ENCODE measurements around the gene MFSD1. TPM values are rescaled to one million over a fixed set of nuclear protein-coding genes. Genes with fewer than 3 reads are reported as not detected.

MFSD1 gene
- total RNA-seq, 1 experiment from 2014 or later, result 34.1 TPM

- DNase-seq (ENCODE audit: low spot score), result no peak
Observed at GRCh38 chr3:158810823-158811724, 9.2 kb downstream of the MFSD1 start.

GRCh38 chr3:158819282-158819681 is 17.4 kb downstream of the MFSD1 start:
- DNase-seq (ENCODE audit: low spot score), result no peak

GRCh38 chr3:158820521-158820920 is 18.7 kb downstream of the MFSD1 start:
- no peak for DNase-seq (ENCODE audit: low spot score)

GRCh38 chr3:158821847-158822246 is 20.0 kb downstream of the MFSD1 start:
- DNase-seq (ENCODE audit: low spot score), result no peak

GRCh38 chr3:158823426-158823825 is 21.6 kb downstream of the MFSD1 start:
- DNase-seq (ENCODE audit: low spot score), result no peak

GRCh38 chr3:158827773-158828172 is 25.9 kb downstream of the MFSD1 start:
- DNase-seq (ENCODE audit: low spot score), result no peak

- DNase-seq (ENCODE audit: low spot score), result no peak
Observed at GRCh38 chr3:158830391-158830790, 28.5 kb downstream of the MFSD1 start.

- DNase-seq (ENCODE audit: low spot score), result no peak
Observed at GRCh38 chr3:158831861-158832260, 30.0 kb downstream of the MFSD1 start.

GRCh38 chr3:158835631-158836030 is 33.8 kb downstream of the MFSD1 start:
- DNase-seq (ENCODE audit: low spot score), result no peak

GRCh38 chr3:158836312-158836711 is 34.5 kb downstream of the MFSD1 start:
- DNase-seq (ENCODE audit: low spot score), result no peak

GRCh38 chr3:158837240-158837639 is 35.4 kb downstream of the MFSD1 start:
- DNase-seq (ENCODE audit: low spot score), result no peak

GRCh38 chr3:158839966-158840365 is 38.1 kb downstream of the MFSD1 start:
- DNase-seq (ENCODE audit: low spot score), result no peak

GRCh38 chr3:158841387-158841786 is 39.5 kb downstream of the MFSD1 start:
- no peak for DNase-seq (ENCODE audit: low spot score)

GRCh38 chr3:158842976-158843375 is 41.1 kb downstream of the MFSD1 start:
- no peak for DNase-seq (ENCODE audit: low spot score)

- peak; percentile 73 for DNase-seq (ENCODE audit: low spot score)
Observed at GRCh38 chr3:158845765-158846350, 44.0 kb downstream of the MFSD1 start.

- DNase-seq (ENCODE audit: low spot score), result no peak
Observed at GRCh38 chr3:158846803-158847451, 45.1 kb downstream of the MFSD1 start.

GRCh38 chr3:158847452-158847821 is 45.6 kb downstream of the MFSD1 start:
- no peak for DNase-seq (ENCODE audit: low spot score)

- DNase-seq (ENCODE audit: low spot score), result no peak
Observed at GRCh38 chr3:158847885-158848284, 46.0 kb downstream of the MFSD1 start.

GRCh38 chr3:158849757-158850156 is 47.9 kb downstream of the MFSD1 start:
- no peak for DNase-seq (ENCODE audit: low spot score)

- no peak for DNase-seq (ENCODE audit: low spot score)
Observed at GRCh38 chr3:158859362-158859761, 57.5 kb downstream of the MFSD1 start.

- no peak for DNase-seq (ENCODE audit: low spot score)
Observed at GRCh38 chr3:158863247-158863646, 61.4 kb downstream of the MFSD1 start.

GRCh38 chr3:158864492-158864891 is 62.6 kb downstream of the MFSD1 start:
- no peak for DNase-seq (ENCODE audit: low spot score)

- DNase-seq (ENCODE audit: low spot score), result no peak
Observed at GRCh38 chr3:158875700-158876099, 73.8 kb downstream of the MFSD1 start.

All from HT-29 (cell line).